Measurements from ENCODE around the gene ACTRT2.

The ACTRT2 gene

GRCh38 chr1:3003941-3004270 is 17.4 kb upstream of the ACTRT2 start:
- no peak for DNase-seq

GRCh38 chr1:3004285-3005205 is 16.7 kb upstream of the ACTRT2 start:
- DNase-seq: no peak

- no peak for DNase-seq
Observed at GRCh38 chr1:3005771-3006170, 15.5 kb upstream of the ACTRT2 start.

- DNase-seq: no peak
Observed at GRCh38 chr1:3007298-3008147, 13.7 kb upstream of the ACTRT2 start.

GRCh38 chr1:3009021-3009420 is 12.2 kb upstream of the ACTRT2 start:
- DNase-seq: no peak

GRCh38 chr1:3009556-3009955 is 11.7 kb upstream of the ACTRT2 start:
- no peak for DNase-seq

- DNase-seq: no peak
Observed at GRCh38 chr1:3011127-3011526, 10.1 kb upstream of the ACTRT2 start.

- no peak for DNase-seq
Observed at GRCh38 chr1:3011631-3012455, 9.4 kb upstream of the ACTRT2 start.

- no peak for DNase-seq
Observed at GRCh38 chr1:3012456-3013291, 8.6 kb upstream of the ACTRT2 start.

GRCh38 chr1:3013371-3014049 is 7.8 kb upstream of the ACTRT2 start:
- no peak for DNase-seq

- DNase-seq: no peak
Observed at GRCh38 chr1:3014050-3014440, 7.2 kb upstream of the ACTRT2 start.

- DNase-seq: no peak
Observed at GRCh38 chr1:3014443-3015268, 6.6 kb upstream of the ACTRT2 start.

- DNase-seq: no peak
Observed at GRCh38 chr1:3015269-3015635, 6.0 kb upstream of the ACTRT2 start.

GRCh38 chr1:3015744-3016143 is 5.5 kb upstream of the ACTRT2 start:
- no peak for DNase-seq

GRCh38 chr1:3016641-3017439 is 4.4 kb upstream of the ACTRT2 start:
- DNase-seq: no peak

GRCh38 chr1:3017440-3018050 is 3.7 kb upstream of the ACTRT2 start:
- no peak for DNase-seq

GRCh38 chr1:3018051-3018471 is 3.2 kb upstream of the ACTRT2 start:
- no peak for DNase-seq

GRCh38 chr1:3018576-3018975 is 2.7 kb upstream of the ACTRT2 start:
- no peak for DNase-seq

GRCh38 chr1:3019007-3019515 is 2.2 kb upstream of the ACTRT2 start:
- no peak for DNase-seq

Measured in NCI-H345 (cell line).